ENCODE results near the gene KCNA3.

Gene KCNA3

GRCh38 chr1:110674337-110675059 lies at the start of gene KCNA3:
Gene KCNA3, minus strand, starts transcription at chr1:110674940. Its CDS starts 131 bp downstream, at chr1:110674809.
- peak; percentile 41 for DNase-seq (ENCODE audit: low read depth)

- DNase-seq (ENCODE audit: low read depth) = no peak
Observed at GRCh38 chr1:110722807-110723206, 48.1 kb upstream of the KCNA3 start.

- no peak for DNase-seq (ENCODE audit: low read depth)
Observed at GRCh38 chr1:110719908-110720307, 45.2 kb upstream of the KCNA3 start.

GRCh38 chr1:110718452-110718851 lies 43.7 kb upstream of the KCNA3 start:
- DNase-seq (ENCODE audit: low read depth) = no peak

- DNase-seq (ENCODE audit: low read depth) = no peak
Observed at GRCh38 chr1:110717179-110717578, 42.4 kb upstream of the KCNA3 start.

- no peak for DNase-seq (ENCODE audit: low read depth)
Observed at GRCh38 chr1:110714374-110714995, 39.7 kb upstream of the KCNA3 start.

- no peak for DNase-seq (ENCODE audit: low read depth)
Observed at GRCh38 chr1:110713221-110713620, 38.5 kb upstream of the KCNA3 start.

- DNase-seq (ENCODE audit: low read depth) = no peak
Observed at GRCh38 chr1:110710314-110710713, 35.6 kb upstream of the KCNA3 start.

- DNase-seq (ENCODE audit: low read depth) = no peak
Observed at GRCh38 chr1:110708974-110709440, 34.3 kb upstream of the KCNA3 start.

- DNase-seq (ENCODE audit: low read depth) = no peak
Observed at GRCh38 chr1:110707232-110707631, 32.5 kb upstream of the KCNA3 start.

- no peak for DNase-seq (ENCODE audit: low read depth)
Observed at GRCh38 chr1:110706621-110707020, 31.9 kb upstream of the KCNA3 start.

- no peak for DNase-seq (ENCODE audit: low read depth)
Observed at GRCh38 chr1:110702260-110702659, 27.5 kb upstream of the KCNA3 start.

- no peak for DNase-seq (ENCODE audit: low read depth)
Observed at GRCh38 chr1:110700767-110701166, 26.0 kb upstream of the KCNA3 start.

- DNase-seq (ENCODE audit: low read depth) = no peak
Observed at GRCh38 chr1:110697606-110698005, 22.9 kb upstream of the KCNA3 start.

GRCh38 chr1:110696818-110697217 lies 22.1 kb upstream of the KCNA3 start:
- DNase-seq (ENCODE audit: low read depth) = no peak

GRCh38 chr1:110690709-110691365 lies 16.1 kb upstream of the KCNA3 start:
- DNase-seq (ENCODE audit: low read depth) = no peak

GRCh38 chr1:110689868-110690267 lies 15.1 kb upstream of the KCNA3 start:
- no peak for DNase-seq (ENCODE audit: low read depth)

GRCh38 chr1:110688514-110688913 lies 13.8 kb upstream of the KCNA3 start:
- no peak for DNase-seq (ENCODE audit: low read depth)

GRCh38 chr1:110687250-110687649 lies 12.5 kb upstream of the KCNA3 start:
- no peak for DNase-seq (ENCODE audit: low read depth)

- no peak for DNase-seq (ENCODE audit: low read depth)
Observed at GRCh38 chr1:110686188-110686587, 11.4 kb upstream of the KCNA3 start.

GRCh38 chr1:110684491-110684890 lies 9.8 kb upstream of the KCNA3 start:
- no peak for DNase-seq (ENCODE audit: low read depth)

- DNase-seq (ENCODE audit: low read depth) = no peak
Observed at GRCh38 chr1:110682898-110683297, 8.2 kb upstream of the KCNA3 start.

All from stimulated activated CD8-positive, alpha-beta memory T cell treated with anti-CD3 and anti-CD28 coated beads, Interleukin-15, amount 100 ng/mL, for 24 hours (primary cell).